Suprapubic skin (tissue), 3 donors: Measurements from ENCODE around the gene CLEC9A.

Source experiments
- CTCF ChIP-seq, 2 donors: fragments of 200-600 bp in 1 of 2; fragments of 450-650 bp in 1 of 2; sonication (generic) in 1 of 2; IDR thresholded peaks; one replicate each; pipeline ENCODE4 v1.5.1; 2016 to 2019; ENCODE audit warnings: antibody characterized with exemption in 2 of 2, mild to moderate bottlenecking in 1 of 2, moderate library complexity in 1 of 2
- POLR2A ChIP-seq, 2 donors: fragments of 450-650 bp; IDR thresholded peaks; one replicate each; pipeline ENCODE4 v1.6.1; 2017; ENCODE audit warnings: antibody characterized with exemption in 2 of 2, mild to moderate bottlenecking in 2 of 2, moderate library complexity in 2 of 2

GRCh38 chr12:10101042-10101579, 70.6 kb downstream of the CLEC9A start:
- TF ChIP-seq CTCF (IDR thresholded peaks at IDR 0.05), result no peak
- no peak for TF ChIP-seq POLR2A (IDR thresholded peaks at IDR 0.05)
